WERI-Rb-1 (cell line): ENCODE results near the gene KCNK17.

Experiments used
- DNase-seq: peaks from one replicate; pipeline ENCODE4 v3.0.0-alpha.2; 2020
- H3K27ac ChIP-seq: fragments of 250-450 bp; sonication (Bioruptor Pico); 2 replicates; pipeline ENCODE4 v1.5.1; 2020; ENCODE audit warnings: mild to moderate bottlenecking, moderate library complexity
- H3K27me3 ChIP-seq: fragments of 250-450 bp; sonication (Bioruptor Pico); 2 replicates; pipeline ENCODE4 v1.5.1; 2021; ENCODE audit warnings: mild to moderate bottlenecking, low read depth, moderate library complexity; ENCODE audit not compliant: insufficient read depth, severe bottlenecking
- H3K36me3 ChIP-seq: fragments of 250-450 bp; sonication (Bioruptor Pico); 2 replicates; pipeline ENCODE4 v1.5.1; 2020; ENCODE audit warnings: mild to moderate bottlenecking, moderate library complexity
- H3K4me3 ChIP-seq: 2 replicates; pipeline ENCODE4 v1.5.1; 2011; ENCODE audit warnings: low read depth, mild to moderate bottlenecking, control low read depth, low read length
- H3K9me3 ChIP-seq: fragments of 250-450 bp; sonication (Bioruptor Pico); 2 replicates; pipeline ENCODE4 v1.5.1; 2021; ENCODE audit warnings: mild to moderate bottlenecking, moderate library complexity; ENCODE audit not compliant: severe bottlenecking
- TF ChIP-seq, protein P1 (sequence below): IDR thresholded peaks from 2 replicates; pipeline ENCODE4 v1.5.1; 2011; ENCODE audit warnings: low read depth, mild to moderate bottlenecking, control low read depth, inconsistent platforms, low read length

The KCNK17 gene

DNA sequence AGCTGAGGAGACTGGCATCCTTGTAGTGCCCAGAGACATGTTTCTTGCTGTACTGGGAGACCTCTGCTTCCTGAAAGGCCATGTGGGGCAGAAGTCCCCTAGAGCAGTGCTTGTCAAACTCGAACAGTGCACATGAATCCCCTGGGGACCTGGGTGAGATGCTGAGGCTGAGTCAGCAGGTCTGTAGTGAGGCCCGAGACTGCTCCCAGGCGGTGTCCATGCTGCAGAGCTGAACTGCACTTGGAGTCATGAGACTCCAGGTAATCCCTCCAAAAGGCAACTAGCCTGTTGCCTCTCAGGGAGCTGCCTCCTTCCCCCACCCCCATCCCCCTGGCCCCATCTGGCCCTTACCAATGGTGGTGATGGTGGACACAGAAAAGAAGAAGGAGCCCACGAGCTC, 3.7 kb downstream of the KCNK17 start:
- Histone ChIP-seq H3K36me3 (no peaks in the 10 kb centered on the region), H3K9me3 (peaks cover 9% of the 10 kb centered on the region), H3K27ac (peak overlapping the region; percentile 2; the same call in 1 of the 2 replicates), H3K4me3 (no peak overlapping the region), H3K27me3 (no peaks in the 10 kb centered on the region)
- TF ChIP-seq, protein P1, sequence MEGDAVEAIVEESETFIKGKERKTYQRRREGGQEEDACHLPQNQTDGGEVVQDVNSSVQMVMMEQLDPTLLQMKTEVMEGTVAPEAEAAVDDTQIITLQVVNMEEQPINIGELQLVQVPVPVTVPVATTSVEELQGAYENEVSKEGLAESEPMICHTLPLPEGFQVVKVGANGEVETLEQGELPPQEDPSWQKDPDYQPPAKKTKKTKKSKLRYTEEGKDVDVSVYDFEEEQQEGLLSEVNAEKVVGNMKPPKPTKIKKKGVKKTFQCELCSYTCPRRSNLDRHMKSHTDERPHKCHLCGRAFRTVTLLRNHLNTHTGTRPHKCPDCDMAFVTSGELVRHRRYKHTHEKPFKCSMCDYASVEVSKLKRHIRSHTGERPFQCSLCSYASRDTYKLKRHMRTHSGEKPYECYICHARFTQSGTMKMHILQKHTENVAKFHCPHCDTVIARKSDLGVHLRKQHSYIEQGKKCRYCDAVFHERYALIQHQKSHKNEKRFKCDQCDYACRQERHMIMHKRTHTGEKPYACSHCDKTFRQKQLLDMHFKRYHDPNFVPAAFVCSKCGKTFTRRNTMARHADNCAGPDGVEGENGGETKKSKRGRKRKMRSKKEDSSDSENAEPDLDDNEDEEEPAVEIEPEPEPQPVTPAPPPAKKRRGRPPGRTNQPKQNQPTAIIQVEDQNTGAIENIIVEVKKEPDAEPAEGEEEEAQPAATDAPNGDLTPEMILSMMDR = no peak
- DNase-seq = peak; percentile 58

DNA sequence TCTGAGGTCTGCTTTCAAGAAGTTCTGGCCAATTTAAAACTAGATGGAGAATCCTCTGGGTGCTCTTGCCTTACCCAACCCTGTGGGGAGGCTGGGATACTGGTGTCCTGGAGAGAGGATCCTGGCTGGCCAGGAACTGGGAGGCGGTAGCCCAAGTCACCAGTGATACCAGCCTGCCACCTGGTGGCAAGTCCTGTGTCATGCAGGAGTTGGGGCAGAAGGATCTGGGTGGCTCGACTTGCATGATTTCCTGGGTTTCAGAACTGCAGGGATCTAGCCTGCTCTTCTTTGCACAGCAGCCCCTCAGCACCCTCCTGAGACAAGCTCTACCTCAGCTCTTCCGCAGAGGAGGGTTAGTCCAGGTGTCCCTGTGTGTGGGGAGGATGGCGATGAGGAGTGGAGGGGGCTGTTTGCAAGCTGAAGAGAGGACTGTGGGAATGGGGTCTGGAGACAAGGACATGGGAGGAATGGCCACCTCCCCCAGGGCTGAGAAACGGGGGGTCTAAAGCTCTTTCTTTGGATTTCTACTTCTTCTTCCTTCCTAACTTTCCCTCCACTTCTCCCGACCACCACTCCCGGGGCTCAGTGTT, 4.2 kb downstream of the KCNK17 start:
- H3K9me3 ChIP-seq = peaks cover 9% of the 10 kb centered on the region
- no peak overlapping the region for H3K4me3 ChIP-seq
- H3K36me3 ChIP-seq = no peaks in the 10 kb centered on the region
- peak; percentile 94 for DNase-seq
- H3K27ac ChIP-seq = peak overlapping the region; percentile 2; the same call in 1 of the 2 replicates
- H3K27me3 ChIP-seq = no peaks in the 10 kb centered on the region
- TF ChIP-seq, protein P1 = peak; percentile 99

DNA sequence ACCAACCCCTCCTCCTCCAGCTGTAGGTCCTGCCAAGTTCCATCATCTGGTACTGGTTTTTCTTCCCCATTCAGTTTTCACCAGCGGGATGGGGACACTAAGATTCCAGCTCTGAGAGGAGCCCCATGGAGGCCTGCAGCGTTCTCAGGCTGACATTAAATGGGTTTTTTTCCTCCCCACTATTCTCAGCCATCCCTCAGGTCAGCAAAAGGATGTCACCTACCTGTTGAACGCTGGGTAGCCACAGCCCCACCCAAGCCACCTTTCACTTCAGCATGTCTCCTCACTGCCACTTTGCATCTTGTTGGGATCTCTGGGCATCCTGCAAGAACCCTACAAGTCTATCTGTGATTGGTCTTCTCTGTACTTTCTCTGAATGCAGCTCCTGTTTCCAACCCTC, 6.8 kb downstream of the KCNK17 start:
- Histone ChIP-seq H3K27ac (no peak overlapping the region), H3K36me3 (no peaks in the 10 kb centered on the region), H3K9me3 (no peaks in the 10 kb centered on the region), H3K4me3 (no peak overlapping the region), H3K27me3 (no peaks in the 10 kb centered on the region)
- TF ChIP-seq, protein P1 = no peak
- DNase-seq = no peak

DNA sequence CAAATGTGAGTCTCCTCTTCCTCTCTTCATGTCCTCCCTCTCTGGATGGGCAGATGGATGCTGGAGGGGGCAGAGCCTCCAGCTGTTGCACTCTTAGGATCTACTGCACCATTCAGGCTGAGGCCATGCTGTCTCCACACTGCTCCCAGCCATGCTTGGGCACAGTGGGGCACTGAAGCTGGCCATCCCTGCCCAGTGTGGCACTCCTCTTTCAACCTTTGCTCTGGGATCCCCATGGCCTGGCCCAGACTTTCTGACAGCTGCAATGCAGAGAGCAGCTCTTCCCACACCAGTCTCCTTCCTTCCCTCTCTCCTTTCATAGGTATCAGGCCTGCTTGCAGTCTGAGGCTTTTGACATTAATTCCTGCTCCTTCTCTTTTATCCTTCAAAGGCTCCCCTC, 9.3 kb downstream of the KCNK17 start:
- Histone ChIP-seq H3K27me3 (no peaks in the 10 kb centered on the region), H3K4me3 (no peak overlapping the region), H3K27ac (no peak overlapping the region), H3K36me3 (no peaks in the 10 kb centered on the region), H3K9me3 (no peaks in the 10 kb centered on the region)
- TF ChIP-seq, protein P1 = no peak
- no peak for DNase-seq

DNA sequence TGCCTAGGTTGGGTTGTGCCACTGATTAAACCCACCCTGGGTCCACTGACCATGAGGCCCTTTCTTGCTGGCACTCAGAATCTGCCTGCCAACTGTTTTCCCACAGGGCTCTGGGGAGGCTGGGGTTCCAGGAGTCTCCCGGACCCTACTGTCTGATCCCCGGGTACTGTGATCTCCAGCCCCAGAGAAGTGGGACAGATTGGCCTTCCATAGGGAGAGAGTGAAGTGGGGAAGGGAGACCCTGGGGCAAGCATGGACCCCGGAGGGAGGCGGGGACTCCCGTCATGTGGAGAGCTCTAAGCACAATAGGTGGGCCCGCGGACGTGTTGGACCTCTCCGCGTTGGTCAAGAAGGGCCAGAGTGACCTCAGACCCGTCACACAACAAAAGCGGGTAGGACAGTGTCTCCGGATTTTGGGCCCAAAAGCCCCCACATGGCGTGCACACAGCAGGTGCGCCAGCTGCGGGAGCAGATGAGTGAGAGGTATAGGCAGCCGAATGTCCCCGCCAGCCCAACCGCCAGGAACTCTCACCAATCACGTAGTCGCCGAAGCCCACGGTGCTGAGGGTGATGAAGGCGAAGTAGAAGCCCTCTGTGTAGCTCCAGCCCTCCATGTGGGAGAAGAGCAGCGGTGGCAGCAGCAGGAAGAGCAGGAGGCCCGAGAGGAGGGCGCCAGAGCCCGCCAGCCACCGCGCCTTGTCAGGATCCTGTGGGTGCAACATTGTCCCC, 10.6 kb downstream of the KCNK17 start:
- no peaks in the 10 kb centered on the region for H3K27me3 ChIP-seq
- no peak for DNase-seq
- H3K9me3 ChIP-seq = no peaks in the 10 kb centered on the region
- no peak overlapping the region for H3K4me3 ChIP-seq
- H3K27ac ChIP-seq = no peak overlapping the region
- H3K36me3 ChIP-seq = no peaks in the 10 kb centered on the region
- TF ChIP-seq, protein P1 = no peak
